EL (cell line): Measurements from ENCODE around the gene TSPO.
"Not testable (repeated sequence)": the region's sequence is repeated elsewhere in the genome, so short reads cannot be mapped to it uniquely, and the experiment has no call there.

ENCODE experiments used
- DNase-seq: peaks from one replicate; pipeline ENCODE4 v3.0.0-alpha.2; 2016

The TSPO gene

DNA sequence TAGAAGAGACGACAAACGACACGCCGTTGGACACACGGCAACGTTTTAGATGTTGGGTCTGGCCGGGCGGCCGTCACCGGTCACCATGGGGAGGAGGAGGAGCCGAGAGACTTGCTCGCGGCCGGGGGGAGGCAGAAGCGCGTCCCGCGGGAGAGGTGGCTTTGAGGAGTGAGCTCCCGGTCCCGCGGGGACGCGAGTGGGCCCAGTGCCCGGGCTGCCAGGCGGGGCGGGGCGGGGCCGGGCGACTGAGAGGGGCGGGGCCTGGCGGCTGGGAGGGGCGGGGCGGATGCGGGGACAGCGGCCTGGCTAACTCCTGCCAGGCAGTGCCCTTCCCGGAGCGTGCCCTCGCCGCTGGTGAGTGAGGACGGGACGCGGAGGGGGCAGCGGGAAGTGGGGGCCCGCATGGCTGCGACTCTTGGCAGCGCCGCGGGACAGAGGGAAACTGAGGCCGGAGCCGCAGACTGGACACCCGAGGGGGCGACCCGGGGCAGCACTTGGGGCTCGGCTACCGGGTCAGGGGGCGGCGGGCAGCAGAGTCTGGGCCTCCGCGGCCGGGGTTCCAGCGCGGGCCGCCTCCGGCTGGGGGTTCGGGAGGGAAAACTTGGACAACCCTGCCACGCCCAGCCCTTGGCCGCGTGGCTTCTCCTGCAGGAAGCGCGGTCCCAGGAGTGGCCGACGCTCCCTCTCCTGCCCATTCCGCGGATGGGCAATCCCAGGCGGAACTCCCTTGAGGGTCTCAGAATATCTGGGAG, at the start of gene TSPO:
TSS of gene TSPO (plus strand) at position 309 of the 752 bp plus-strand sequence. CDS start 7,680 bp downstream, outside the sequence.
- peak; percentile 63 for DNase-seq

DNA sequence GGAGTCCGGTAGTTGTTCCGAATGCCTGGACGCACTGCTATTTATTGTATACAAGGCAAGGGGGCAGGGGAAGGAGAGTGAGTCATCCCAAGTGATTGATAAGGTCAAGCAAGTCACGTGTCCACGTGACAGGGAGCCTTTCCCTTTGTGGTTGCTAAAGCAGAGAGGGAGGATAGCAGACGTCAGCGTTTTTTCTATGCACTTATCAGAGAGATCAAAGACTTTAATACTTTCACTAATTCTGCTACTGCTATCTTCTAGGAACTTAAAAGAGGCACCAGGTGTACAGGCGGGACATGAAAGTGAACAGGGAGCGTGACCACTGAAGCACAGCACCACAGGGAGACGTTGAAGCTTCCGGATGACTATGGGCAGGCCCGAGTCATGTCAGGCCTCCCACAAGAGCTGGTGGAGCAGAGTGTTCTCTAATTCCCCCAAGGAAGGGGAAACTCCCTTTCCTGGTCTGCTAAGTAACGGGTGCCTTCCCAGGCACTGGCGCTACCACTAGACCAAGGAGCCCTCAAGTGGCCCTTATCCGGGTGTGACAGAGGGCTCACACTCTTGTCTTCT, 47.2 kb upstream of the TSPO start:
- DNase-seq = not testable (repeated sequence)

DNA sequence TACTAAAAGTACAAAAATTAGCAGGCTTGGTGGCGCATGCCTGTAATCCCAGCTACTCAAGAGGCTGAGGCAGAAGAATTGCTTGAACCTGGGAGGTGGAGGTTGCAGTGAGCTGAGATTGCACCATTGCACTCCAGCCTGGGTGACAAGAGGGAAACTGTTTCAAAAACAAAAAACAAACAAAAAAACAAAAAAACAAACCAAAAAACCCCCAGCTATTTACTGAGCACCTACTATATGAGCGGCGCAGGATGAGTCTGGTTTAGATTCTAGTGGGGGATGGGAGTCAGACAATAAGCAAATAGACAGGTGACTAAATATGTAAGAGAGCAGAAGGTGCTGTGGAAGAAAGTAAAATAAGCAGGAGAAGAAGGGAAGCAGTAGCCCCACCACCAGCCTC, 46.4 kb upstream of the TSPO start:
- not testable (repeated sequence) for DNase-seq

DNA sequence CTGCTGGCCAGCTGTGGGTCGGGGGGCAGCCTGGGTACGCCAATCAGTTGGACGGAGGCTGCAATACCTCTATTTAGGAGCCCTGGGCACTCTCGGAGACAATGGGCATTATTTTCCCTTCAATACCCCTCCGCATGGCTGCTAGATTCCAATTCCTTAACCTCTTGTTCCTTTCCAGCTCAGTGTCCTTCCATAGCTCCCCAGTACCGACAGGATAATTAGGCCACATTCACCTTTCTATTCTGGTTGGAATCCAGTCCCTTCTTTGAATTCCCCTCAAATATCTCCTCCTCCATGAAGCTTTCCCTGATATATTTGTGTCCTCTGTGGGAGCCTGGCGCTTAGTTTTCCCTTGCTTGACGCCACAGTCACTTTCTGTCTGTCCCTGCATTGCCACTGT, 45.1 kb upstream of the TSPO start:
- no peak for DNase-seq

DNA sequence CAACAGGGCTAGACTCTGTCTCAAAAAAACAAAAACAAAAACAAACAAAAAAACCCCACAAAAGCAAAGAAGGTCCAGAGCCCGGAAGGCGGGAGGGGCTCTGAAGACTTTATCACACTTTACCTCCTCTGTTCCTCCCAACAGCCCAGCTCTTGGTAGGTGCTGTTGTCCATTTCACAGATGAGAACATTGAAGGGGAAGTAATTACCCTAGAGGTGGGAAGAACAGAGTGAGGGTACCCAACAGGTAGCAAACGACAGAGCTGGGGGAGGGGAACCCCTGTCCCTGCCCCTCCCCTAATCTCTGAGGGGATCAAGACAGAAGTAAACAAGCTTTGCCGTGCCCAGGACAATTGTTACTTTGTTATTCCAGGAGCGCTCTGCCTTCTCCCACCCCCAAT, 41.8 kb upstream of the TSPO start:
- DNase-seq = no peak

DNA sequence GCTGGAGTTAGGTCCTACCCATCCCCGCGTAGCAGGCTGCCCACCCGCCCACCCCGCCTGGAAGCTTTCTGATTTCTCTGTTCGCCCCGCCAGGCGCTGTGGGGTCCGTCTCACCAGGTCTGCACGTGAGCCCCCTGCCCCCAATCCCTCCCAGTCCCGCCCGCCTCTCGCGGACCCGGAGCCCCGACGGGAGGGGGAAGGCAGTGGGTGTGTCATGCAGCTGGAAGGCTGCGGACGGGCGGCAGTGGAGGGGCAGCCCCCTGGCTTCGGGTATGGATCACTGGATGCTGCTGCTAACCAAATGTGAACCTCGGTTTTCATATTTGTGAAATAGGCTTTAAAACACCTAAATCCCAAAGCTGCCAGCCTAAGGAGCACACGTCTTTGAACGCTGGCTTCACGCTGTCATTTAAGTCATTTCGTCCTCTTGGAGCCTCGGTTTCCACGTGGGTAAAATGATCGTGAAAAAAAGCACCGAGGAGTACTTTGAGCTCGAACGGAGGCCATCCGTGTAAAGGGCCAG, 41.4 kb upstream of the TSPO start:
- no peak for DNase-seq

DNA sequence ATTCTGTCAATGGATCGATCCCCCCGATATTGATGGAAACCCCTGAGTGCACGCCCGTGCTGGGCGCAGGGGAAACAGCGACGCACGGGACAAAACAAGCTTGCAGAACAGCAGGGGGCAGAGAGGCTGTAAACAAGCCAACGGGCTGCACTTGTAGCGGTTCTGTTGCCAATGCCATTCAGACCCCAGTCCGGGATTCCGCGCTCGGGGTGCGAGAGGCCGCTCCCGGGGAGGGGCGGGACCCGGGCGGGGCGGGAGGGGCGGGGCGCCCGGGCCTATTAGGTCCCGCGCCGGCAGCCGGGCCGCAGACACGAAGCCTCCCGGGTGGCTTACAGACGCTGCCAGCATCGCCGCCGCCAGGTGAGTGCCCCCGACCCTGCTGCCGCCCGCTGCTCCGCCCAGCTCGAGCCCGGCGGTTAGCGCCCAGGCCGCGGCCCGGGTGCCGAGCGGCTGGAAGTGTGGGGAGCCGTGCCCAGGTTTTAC, 40.9 kb upstream of the TSPO start, which contains the start of gene BIK:
TSS of gene BIK (plus strand) at position 307 of the 483 bp plus-strand sequence. CDS start 13,273 bp downstream, outside the sequence.
- peak; percentile 53 for DNase-seq

DNA sequence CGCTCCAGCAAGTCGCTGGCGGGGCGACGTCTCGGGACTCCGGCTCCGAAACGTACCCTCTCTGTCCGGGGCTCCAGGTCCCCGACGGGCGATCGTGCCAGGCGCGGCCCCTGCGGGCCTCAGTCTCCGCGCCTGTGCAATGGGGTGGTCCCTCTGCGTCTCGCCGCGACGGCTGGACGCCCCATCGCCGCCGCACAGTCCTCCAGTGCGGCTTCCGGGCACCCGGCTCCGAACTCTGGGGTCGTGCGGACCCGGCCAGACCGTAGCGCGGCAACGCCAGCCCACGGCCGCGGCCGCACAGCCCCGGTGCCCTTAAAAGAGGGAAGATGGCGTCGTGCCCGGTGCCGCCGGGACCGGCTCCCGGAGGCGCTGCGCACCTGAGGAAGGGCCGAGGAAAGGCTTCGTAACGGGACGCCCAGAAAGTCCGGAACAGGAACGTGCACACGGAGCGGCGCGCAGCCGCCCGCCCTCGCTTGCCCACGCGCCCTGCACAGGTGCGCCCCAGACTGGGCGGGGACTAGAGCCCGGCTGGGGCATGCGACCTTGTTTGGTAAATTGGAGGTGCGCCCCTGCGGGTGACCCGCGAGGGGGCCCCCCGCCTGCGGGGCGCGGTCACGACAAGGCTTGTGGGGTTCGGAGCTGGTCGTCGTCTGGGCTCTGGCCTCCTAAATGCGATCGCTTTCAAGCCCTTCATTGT, 40.3 kb upstream of the TSPO start:
- DNase-seq = no peak

DNA sequence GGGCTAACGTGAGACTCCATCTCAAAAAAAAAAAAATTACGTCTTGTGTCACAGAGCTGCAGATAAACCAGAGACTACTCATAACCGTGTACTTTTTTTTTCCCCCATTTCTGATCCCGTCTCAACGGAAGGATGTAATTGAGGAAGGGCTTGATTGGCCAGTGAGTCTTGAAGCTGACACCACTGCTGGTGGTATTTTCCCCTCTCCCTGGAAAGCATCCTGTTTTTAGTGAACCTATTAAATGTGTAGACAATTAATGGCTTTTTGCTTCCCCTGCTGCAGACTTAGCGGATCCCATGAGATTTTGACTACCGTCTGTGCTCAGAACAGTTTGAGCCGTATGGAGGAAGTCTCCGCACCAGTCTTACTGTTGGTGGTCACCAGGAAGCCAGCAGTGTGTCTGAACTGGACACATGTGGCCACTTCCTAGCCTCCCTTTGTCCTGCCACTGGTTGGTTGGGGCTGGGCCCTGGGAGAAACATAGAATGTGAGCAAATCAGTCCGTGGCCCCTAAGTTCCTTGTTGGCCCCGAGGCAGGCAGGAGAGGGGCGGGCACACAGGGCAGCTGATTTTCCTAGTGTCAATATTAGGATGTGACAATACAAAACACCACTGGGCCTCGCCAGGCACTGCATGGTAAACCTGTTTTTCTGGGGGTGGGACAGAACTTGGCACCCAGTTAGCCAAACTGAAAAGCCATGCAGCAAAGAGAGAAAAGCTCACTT, 37.7 kb upstream of the TSPO start:
- no peak for DNase-seq

DNA sequence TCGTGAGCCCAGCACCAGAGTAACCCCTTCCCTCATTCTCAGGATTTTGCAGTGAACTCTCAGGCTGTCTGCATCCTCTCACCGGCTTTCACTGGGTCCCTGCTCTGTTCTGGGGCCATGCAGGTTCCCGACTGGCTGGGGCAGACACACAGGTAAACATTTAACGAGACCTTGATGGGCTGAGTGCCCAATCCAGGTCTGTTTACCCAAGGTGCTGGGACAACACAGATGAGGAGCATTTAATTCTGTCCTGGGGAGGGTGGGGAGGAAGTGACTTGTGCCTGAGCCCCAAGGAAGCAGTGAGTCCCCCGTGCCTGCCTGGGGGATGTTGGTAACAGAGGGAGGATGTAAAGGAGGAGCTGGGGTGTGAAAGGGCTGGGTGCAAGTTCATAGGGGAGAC, 36.4 kb upstream of the TSPO start:
- DNase-seq = no peak

DNA sequence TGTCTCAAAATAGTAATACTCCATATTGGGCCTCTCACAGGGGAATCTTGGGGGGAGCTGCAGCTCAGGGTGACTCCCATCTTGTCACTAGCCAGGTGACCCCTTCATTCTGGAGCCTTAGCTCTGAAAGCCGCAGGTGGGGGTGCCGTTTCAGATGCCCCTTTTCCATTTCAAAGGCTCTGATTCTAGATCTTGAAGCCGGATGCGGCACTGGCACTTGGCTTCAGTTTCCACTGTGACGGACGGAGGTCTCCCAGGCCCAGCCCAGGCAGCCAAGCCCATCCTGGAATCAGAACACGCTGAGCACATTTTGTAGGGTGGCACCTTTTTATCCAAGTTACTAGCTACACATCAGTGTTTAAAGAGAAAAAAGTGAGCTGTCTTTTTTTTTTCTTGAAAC, 34.4 kb upstream of the TSPO start:
- DNase-seq = no peak

DNA sequence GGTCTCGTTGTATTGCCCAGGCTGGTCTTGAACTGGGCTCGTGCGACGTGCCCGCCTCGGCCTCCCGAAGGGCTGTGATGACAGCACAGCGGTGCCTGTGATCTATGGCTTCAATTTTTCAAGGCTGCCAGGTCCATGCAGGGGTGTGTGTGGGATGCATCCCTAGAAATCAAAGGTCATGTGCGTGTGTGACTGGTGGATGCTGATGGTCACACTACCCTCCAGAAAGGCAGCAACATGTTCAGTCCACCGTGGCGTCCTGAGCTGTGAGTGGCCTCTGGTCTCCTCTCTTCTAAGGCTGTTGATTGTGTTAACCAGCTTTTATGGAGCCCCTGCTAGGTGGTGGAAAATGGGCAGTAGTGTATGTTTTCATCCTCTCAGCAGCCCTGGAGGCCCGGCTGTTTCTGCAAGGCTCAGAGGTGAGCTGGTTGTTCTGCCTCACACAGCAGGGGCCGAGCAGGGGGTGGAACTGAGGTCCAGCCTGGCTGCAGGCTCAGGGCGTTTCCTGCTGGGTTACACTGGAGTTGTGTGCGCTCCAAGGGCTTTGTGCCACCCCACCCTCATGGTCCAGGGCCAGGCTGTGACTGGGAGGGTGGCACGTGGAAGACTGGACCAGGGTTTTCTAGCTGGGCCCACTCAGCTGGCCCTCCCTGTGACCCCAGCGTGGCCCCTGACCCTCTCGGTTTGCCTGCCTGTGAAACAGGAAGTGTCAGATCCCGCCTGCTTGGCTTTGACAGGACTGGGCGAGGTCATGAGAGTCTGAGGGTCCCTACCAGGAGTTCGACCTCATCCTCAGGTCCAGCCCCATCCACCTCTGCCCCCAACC, 33.1 kb upstream of the TSPO start:
- no peak for DNase-seq

DNA sequence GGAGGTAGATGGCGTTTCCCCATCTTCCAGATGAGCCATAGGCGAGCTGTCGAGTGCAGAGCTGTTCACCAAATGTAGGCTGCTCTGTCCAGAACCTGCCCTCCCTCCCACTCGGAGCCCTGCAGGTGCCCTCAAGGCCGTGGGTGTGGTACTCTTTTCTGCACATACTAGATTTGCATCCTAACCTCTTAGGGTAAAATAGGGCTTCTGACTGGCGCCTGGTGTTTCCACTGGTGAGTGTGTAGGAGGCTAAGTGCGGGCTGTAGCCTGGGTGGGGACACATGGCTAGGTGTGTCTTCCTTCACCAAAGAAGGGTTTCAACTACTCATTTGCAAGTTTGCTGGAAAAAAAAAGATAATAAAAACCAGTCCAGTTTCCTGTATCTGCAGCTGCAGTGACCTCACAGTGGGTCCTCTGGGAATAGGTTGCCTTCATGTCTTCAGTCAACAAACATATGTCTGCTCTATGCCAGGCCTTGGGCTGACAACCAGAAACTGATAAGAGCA, 32.4 kb upstream of the TSPO start:
- no peak for DNase-seq

DNA sequence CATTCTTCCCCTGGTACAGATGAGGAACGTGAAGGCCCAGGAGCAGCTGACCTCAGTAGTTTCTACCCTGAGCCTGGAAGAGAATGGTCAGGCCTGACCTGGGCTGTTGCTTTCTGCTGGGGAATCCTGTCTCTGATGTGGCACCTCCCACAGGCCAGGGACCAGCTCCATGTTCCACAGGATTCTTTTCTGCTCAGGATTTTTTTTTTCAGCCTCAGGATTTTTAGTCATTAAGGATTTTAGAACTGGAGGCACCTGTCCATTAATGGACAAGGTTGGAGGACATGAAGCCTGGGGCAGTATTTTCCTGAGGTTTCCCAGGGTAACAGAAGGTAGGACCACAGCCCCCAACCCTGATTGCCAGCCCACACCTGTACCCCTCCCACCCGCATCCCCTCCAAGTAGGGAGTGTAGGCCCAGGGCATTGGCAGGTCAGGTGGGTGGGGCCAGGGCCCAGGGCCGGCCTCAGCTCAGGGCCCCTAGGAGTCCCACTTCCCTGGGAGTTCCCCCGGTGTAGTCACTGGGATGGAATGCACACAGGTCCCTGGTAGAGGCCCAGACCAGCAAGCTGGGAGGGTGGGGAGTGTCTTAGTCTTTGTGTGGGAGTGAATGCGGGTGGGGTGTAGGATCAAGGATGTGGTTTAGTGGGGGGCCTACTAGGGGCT, 24.7 kb upstream of the TSPO start:
- peak; percentile 91 for DNase-seq

DNA sequence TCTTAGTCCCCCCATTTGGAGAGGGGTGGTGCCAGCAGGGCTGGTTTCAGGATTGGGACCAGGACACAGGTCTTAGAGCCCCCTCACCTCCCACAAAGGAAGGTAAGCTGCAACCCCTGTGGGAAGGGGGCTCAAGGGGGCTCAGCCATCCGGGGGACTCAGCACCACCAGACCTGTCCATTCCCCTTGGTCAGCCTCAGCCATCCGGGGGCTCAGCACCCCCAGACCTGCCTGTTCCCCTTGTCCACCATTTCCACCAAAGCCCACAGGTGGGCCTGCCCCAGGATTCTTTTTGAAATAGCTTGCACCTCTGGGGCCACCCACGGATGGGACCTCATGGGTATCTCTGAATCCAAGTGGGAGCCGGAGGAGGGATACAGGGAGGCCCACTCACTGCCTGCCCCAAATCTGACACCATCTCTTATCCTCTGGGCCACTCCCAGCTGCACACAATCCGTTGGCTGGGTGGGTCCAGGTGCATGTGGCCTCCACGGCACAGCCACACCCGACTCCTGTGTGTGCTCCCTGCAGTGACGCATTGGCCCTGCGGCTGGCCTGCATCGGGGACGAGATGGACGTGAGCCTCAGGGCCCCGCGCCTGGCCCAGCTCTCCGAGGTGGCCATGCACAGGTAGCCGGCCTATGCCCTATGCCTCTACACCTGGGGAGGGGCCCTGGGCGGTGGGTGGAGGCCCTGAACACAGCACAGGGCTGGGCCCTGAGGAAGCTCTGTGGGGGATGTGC, 24.0 kb upstream of the TSPO start:
- DNase-seq = no peak

DNA sequence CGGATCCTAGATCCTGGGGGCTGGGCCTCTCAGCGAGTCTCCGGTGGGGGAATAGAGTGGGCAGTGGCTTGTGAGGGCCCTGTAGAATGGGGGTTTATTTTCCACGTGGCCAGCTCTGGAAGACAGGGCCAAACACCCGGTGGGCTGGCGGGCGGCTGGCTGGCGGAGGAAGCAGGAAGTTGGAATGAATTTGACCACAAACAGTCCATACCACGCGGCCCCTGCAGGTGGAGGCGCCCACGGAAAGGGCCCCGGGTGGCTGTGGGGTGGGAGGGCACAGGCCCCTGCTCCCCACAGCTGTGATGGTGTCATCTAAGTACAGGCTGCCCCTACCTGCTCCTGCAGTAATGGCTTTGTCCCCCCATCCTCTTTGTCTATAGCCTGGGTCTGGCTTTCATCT, 23.2 kb upstream of the TSPO start:
- DNase-seq = no peak

DNA sequence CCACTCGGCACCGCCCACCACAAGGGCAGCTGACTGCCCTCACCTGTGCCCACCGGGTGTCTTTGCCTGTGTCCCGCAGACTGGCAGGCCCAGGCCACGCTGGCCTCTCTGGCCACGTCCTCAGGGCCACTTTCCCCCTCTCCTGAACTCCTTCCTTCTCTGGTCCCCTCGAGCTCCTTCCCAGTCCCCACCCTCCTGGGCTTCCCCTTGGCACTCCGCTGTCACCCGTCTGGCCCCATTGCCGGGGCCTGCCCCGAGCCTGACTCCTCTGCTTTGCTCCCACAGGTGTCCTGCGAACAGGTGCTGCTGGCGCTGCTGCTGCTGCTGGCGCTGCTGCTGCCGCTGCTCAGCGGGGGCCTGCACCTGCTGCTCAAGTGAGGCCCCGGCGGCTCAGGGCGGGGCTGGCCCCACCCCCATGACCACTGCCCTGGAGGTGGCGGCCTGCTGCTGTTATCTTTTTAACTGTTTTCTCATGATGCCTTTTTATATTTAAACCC, 22.4 kb upstream of the TSPO start:
- no peak for DNase-seq

DNA sequence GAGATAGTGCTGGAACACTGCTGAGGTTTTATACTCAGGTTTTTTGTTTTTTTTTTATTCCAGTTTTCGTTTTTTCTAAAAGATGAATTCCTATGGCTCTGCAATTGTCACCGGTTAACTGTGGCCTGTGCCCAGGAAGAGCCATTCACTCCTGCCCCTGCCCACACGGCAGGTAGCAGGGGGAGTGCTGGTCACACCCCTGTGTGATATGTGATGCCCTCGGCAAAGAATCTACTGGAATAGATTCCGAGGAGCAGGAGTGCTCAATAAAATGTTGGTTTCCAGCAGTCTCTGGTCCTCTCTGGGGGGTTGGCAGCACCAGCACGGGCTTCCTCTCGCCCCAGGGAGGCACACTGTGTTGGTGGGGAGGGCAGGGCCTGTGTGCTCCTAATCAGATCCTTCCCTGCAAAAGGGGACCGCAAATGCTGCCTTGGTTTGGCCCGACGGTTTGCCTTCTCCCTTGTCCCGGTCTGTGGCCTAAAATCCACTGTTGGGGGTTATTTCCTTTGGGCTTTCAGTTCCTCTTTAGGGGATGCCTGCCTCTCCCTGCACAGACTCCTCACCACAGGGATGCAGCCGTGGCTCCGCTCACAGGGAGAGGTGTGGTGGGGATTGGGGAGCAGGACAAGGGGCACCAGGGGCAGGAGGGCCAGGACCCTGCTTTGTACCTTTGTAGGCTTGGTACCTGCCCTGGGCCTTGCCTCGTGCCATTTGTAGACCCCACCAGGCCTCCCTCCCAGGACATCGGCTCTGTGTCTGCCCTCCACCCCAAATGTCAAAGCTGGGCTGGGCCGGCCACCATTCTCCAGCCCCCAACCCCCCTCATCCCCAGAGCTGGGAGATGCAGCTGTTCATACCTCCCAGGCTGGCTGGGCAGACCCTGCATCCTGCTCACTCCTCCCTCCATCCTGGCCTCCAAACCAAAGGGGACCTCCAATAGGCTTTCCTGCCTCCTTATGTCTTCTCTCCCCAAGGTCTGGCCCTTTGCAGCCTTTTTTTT, 21.6 kb upstream of the TSPO start:
- DNase-seq = no peak
